Measurements from ENCODE around the gene HS3ST5. TPM values are rescaled to one million over a fixed set of nuclear protein-coding genes. Genes with fewer than 3 reads are reported as not detected.

Gene HS3ST5
- total RNA-seq, 6 experiments from 2014 or later = not detected

DNA sequence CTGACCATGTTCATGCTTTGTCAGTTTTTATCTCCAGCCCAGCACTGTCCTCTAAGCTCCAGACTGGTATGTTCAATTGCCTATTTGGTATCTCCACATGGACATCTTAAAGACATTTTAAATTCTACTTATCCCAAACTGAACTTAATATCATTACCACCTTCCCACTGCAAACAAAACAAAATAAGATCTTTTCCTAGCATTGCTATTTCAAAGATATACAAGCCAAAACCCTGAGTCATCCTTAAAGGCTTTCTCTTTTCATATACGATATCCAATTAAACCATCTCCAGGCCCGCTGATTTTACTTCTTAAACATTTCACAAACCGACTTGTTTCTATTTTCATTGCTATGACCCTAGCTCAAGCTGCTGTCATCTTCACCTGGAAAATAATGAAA lies 35.1 kb upstream of the HS3ST5 start:
- H3K36me3 ChIP-seq = no peaks in the 10 kb centered on the region
- 84% methylated on average over 3 of the region's 3 CpGs for WGBS (ENCODE audit: insufficient coverage, low coverage, low lambda C conversion rate, missing lambda C conversion rate)
- no peak overlapping the region for H3K4me3 ChIP-seq
- TF ChIP-seq POLR2A (IDR thresholded peaks at IDR 0.05) (no peak), CTCF (IDR thresholded peaks at IDR 0.05) (no peak)
- intact Hi-C loops (cut with DNase I) = no loop called here
- ATAC-seq (no peak), DNase-seq (no peak)
- no peak overlapping the region for H3K27ac ChIP-seq
- H3K27me3 ChIP-seq = no peaks in the 10 kb centered on the region
- H3K4me1 ChIP-seq = no peaks in the 10 kb centered on the region
- H3K9me3 ChIP-seq = no peaks in the 10 kb centered on the region

DNA sequence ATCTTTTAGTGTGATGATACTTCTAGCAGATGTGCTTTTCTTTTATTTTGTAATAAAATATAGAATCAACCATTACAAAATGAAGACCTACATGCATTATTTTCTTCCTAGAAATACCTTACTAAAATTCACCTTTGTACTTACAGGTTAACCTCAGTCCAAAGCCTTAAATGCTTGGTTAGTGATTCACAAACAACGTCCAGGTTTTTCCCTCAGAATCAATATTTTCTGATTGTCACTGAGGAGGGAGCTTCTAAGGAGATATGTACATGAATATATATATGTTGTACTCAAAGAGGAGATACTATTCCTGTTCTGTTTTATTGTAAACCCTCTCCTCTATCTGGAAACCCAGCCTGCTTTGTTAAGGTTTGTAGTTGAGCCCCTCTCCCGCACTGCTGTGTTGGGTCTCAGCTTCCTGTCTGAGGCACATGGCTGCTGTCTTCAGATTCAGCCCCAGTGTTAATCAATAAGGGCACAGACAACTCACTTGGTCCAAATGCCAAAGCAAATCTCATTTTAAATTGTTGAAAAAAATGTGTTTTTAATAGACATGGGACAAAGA lies 33.9 kb upstream of the HS3ST5 start:
- Histone ChIP-seq H3K27ac (no peak overlapping the region), H3K36me3 (no peaks in the 10 kb centered on the region), H3K9me3 (no peaks in the 10 kb centered on the region), H3K27me3 (no peaks in the 10 kb centered on the region), H3K4me3 (no peak overlapping the region), H3K4me1 (no peaks in the 10 kb centered on the region)
- TF ChIP-seq CTCF (IDR thresholded peaks at IDR 0.05) (no peak), POLR2A (IDR thresholded peaks at IDR 0.05) (no peak)
- intact Hi-C loops (cut with DNase I) = no loop called here
- 17% methylated on average over 2 of the region's 2 CpGs for WGBS (ENCODE audit: insufficient coverage, low coverage, low lambda C conversion rate, missing lambda C conversion rate)
- ATAC-seq (peak in 3 of 4 donors; percentile 27 to 33 (median 28)), DNase-seq (no peak)

GRCh38 chr6:114375541-114376192 lies 32.8 kb upstream of the HS3ST5 start:
- no peaks in the 10 kb centered on the region for H3K36me3 ChIP-seq
- 50% methylated on average over 1 of the region's 1 CpG for WGBS (ENCODE audit: insufficient coverage, low coverage, low lambda C conversion rate, missing lambda C conversion rate)
- H3K27me3 ChIP-seq = no peaks in the 10 kb centered on the region
- no peak overlapping the region for H3K4me3 ChIP-seq
- intact Hi-C loops (cut with DNase I) = no loop called here
- no peak for DNase-seq
- ATAC-seq = no peak
- H3K27ac ChIP-seq = no peak overlapping the region
- no peaks in the 10 kb centered on the region for H3K4me1 ChIP-seq
- no peaks in the 10 kb centered on the region for H3K9me3 ChIP-seq
- TF ChIP-seq POLR2A (IDR thresholded peaks at IDR 0.05) (no peak), CTCF (IDR thresholded peaks at IDR 0.05) (no peak)

DNA sequence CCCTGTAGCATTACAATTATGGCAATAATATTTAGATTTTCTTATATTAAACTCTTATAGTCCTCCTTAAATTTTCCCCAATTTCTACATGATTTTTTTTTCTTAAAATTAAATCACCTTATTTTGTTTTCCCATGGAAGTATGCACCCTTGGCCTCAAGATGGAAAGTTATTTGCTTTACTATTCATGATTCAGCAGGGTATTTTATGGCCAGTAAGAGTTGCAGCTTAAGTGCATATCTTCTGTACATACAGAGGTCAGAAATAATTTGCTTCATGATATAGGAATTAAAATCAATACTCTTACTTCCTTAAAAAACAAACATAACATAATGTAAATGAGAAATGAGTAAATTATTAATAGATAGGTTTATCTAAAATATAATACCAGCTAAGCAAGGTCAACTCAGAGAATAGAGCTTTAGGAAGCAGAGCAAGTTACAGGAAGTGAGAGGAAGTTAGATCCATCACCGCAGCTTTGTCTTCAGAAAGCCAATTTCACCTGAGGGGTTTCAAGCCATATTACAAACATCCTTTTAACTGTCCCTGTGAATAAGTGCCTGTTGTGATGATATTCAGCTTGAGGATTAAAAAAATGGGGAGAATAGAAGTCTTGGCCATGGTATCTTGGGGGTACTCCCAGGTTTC lies 24.6 kb upstream of the HS3ST5 start:
- no peak for DNase-seq
- Histone ChIP-seq H3K4me3 (no peak overlapping the region), H3K9me3 (no peaks in the 10 kb centered on the region), H3K4me1 (no peaks in the 10 kb centered on the region), H3K27me3 (no peaks in the 10 kb centered on the region), H3K36me3 (no peaks in the 10 kb centered on the region), H3K27ac (no peak overlapping the region)
- 82% methylated on average over 1 of the region's 1 CpG for WGBS (ENCODE audit: insufficient coverage, low coverage, low lambda C conversion rate, missing lambda C conversion rate)
- ATAC-seq = no peak
- no peak for TF ChIP-seq POLR2A (IDR thresholded peaks at IDR 0.05)
- no peak for TF ChIP-seq CTCF (IDR thresholded peaks at IDR 0.05)
- intact Hi-C loops (cut with DNase I) = no loop called here
